AG04450 (cell line): Measurements from ENCODE around the gene RFFL. TPM values are rescaled to one million over a fixed set of nuclear protein-coding genes. Genes with fewer than 3 reads are reported as not detected.
"Not testable (repeated sequence)": the region's sequence is repeated elsewhere in the genome, so short reads cannot be mapped to it uniquely, and the experiment has no call there.

Experiments
- CTCF ChIA-PET: fragments of 300-600, 350-600 bp; formaldehyde crosslinking; extraction: SDS; loops from one replicate; lab custom pipeline; 2022; ENCODE audit warnings: antibody characterized with exemption, inconsistent platforms; lab: Charles Lee
- POLR2A ChIA-PET: fragments of 350-600 bp; formaldehyde crosslinking; extraction: SDS; loops from one replicate; lab custom pipeline; 2021; ENCODE audit warnings: antibody characterized with exemption, inconsistent platforms; lab: Yijun Ruan, JAX
- DNase-seq: peaks from one replicate; pipeline ENCODE4 v3.0.0-alpha.2; 2011; ENCODE audit warnings: low read depth, low spot score
- H3K27ac ChIP-seq: one replicate; pipeline ENCODE4 v1.5.1; 2012; ENCODE audit warnings: low read depth, low read length, control low read depth
- H3K27me3 ChIP-seq: one replicate; pipeline ENCODE4 v1.6.0; 2012; ENCODE audit warnings: low read length; ENCODE audit not compliant: control insufficient read depth, insufficient read depth
- H3K4me3 ChIP-seq: 2 replicates; pipeline ENCODE4 v1.5.1; 2011; ENCODE audit warnings: mild to moderate bottlenecking, low read depth, low read length, control low read depth
- H3K9me3 ChIP-seq: 2 replicates; pipeline ENCODE4 v1.5.1; 2012; ENCODE audit warnings: low read length; ENCODE audit not compliant: control insufficient read depth, insufficient read depth
- CTCF ChIP-seq: IDR thresholded peaks from 2 replicates; pipeline ENCODE4 v1.5.1; 2011; ENCODE audit warnings: low read depth, low read length, control low read depth, inconsistent platforms
- polyA plus RNA-seq: library from polyadenylated mRNA; depleted of rRNA; stranded (reverse); fragments of >200 nt; gene quantifications from 2 replicates; pipeline ENCODE4 v1.2.3, GENCODE V29; 2011

The RFFL gene
- polyA plus RNA-seq, 1 experiment, result 11.0 TPM

GRCh38 chr17:35051183-35051578 is 12.3 kb downstream of the RFFL start:
- DNase-seq, result no peak
- no peak overlapping the region for H3K4me3 ChIP-seq
- no peak overlapping the region for H3K27ac ChIP-seq
- POLR2A ChIA-PET, result no interaction called here
- CTCF ChIA-PET, result interaction anchor here (0.6 to 1.0 kb wide), 2 partner anchors 13 to 33 kb away, joined by 3 to 5 read pairs; no protein-coding TSS in a partner anchor
- H3K9me3 ChIP-seq, result no peaks in the 10 kb centered on the region
- no peaks in the 10 kb centered on the region for H3K27me3 ChIP-seq
- TF ChIP-seq CTCF, result no peak

GRCh38 chr17:35050170-35050569 is 13.3 kb downstream of the RFFL start:
- DNase-seq, result no peak
- ChIA-PET CTCF (no interaction called here), POLR2A (no interaction called here)
- no peaks in the 10 kb centered on the region for H3K27me3 ChIP-seq
- H3K27ac ChIP-seq, result no peak overlapping the region
- H3K4me3 ChIP-seq, result no peak overlapping the region
- no peak for TF ChIP-seq CTCF
- no peaks in the 10 kb centered on the region for H3K9me3 ChIP-seq

GRCh38 chr17:35048685-35049379 is 14.7 kb downstream of the RFFL start:
- no peak for TF ChIP-seq CTCF
- POLR2A ChIA-PET, result no interaction called here
- DNase-seq, result no peak
- Histone ChIP-seq H3K4me3 (no peak overlapping the region), H3K27ac (no peak overlapping the region), H3K27me3 (no peaks in the 10 kb centered on the region), H3K9me3 (no peaks in the 10 kb centered on the region)
- CTCF ChIA-PET, result no interaction called here

- CTCF ChIA-PET, result interaction anchor here (0.6 to 1.0 kb wide), 3 partner anchors 19 to 193 kb away, joined by 3 to 6 read pairs (median 5); no protein-coding TSS in a partner anchor
- Histone ChIP-seq H3K27me3 (no peaks in the 10 kb centered on the region), H3K4me3 (no peak overlapping the region), H3K9me3 (no peaks in the 10 kb centered on the region), H3K27ac (no peak overlapping the region)
- POLR2A ChIA-PET, result no interaction called here
- no peak for TF ChIP-seq CTCF
- no peak for DNase-seq
Measured at GRCh38 chr17:35046740-35047283, 16.7 kb downstream of the RFFL start.

- no peak overlapping the region for H3K27ac ChIP-seq
- H3K4me3 ChIP-seq, result no peak overlapping the region
Measured at GRCh38 chr17:35046245-35046644, 17.3 kb downstream of the RFFL start.

GRCh38 chr17:35045458-35045979 is 18.0 kb downstream of the RFFL start:
- POLR2A ChIA-PET, CTCF ChIA-PET, H3K27ac ChIP-seq, H3K9me3 ChIP-seq, DNase-seq, H3K27me3 ChIP-seq, H3K4me3 ChIP-seq: not testable (repeated sequence)

More at GRCh38 chr17:35046245-35046644, 17.3 kb downstream of the RFFL start:
- ChIA-PET POLR2A (no interaction called here), CTCF (interaction anchor here (0.6 to 1.0 kb wide), 3 partner anchors 19 to 194 kb away, joined by 3 to 6 read pairs (median 5); no protein-coding TSS in a partner anchor)
- no peaks in the 10 kb centered on the region for H3K27me3 ChIP-seq
- TF ChIP-seq CTCF, result no peak
- H3K9me3 ChIP-seq, result no peaks in the 10 kb centered on the region
- DNase-seq, result no peak
